SIG-M5 (cell line): ENCODE results near the gene RABGAP1L.
"Not testable (repeated sequence)": the region's sequence is repeated elsewhere in the genome, so short reads cannot be mapped to it uniquely, and the experiment has no call there.

Experiments used
- DNase-seq: peaks from one replicate; lab custom pipeline; 2025; lab: John Stamatoyannopoulos, UW

The RABGAP1L gene

DNA sequence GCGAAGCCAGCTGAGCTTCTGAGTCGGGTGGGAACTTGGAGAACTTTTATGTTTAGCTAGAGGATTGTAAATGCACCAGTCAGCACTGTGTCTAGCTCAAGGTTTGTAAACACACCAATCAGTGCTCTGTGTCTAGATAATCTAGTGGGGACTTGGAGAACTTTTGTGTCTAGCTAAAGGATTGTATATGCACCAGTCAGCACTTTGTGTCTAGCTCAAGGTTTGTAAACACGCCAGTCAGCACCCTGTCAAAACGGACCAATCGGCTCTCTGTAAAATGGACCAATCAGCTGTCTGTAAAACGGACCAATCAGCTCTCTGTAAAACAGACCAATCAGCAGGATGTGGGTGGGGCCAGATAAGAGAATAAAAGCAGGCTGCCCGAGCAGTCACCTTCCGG lies 552.5 kb downstream of the RABGAP1L start:
- DNase-seq, result not testable (repeated sequence)

- DNase-seq, result no peak
Measured at GRCh38 chr1:174712541-174712940, 553.2 kb downstream of the RABGAP1L start.

DNA sequence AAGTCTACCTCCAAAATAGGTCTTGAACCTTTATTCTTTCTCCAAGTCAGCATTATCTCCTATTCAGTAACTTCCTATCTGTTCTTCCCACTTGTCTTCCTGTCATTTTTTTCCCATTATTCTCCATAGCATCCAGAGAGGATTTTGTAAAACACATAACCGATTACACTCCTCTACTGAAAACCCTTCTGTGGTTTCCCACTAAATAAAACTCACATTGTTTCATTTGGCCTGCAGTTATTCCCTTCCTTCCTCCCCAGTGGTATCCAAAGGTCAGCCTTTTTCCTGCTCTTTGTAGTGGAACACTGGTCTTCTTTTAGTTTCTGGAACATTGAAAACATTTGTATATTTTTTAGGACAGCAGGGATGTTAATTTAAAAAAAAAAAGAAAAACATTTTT lies 554.5 kb downstream of the RABGAP1L start:
- DNase-seq, result no peak

DNA sequence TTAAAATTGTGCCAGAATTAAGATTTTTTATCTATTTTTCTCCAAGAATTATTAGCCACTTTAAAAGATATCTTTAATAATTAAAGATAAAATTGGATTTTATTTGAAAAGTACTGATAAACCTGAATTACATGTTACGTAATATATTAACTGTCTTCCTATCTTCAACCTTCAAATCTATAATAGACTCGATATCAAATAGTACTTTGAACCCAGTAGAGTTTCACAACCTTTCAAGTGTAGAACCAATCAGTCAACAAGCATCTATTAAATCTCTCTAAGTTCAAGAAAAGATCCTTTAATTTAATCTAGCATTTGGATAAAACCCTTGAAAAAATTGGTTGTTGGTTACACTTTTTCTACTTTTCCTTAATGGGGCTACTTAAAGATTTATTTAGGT lies 559.9 kb downstream of the RABGAP1L start:
- DNase-seq, result no peak

GRCh38 chr1:174720618-174721017 lies 561.3 kb downstream of the RABGAP1L start:
- DNase-seq, result no peak

DNA sequence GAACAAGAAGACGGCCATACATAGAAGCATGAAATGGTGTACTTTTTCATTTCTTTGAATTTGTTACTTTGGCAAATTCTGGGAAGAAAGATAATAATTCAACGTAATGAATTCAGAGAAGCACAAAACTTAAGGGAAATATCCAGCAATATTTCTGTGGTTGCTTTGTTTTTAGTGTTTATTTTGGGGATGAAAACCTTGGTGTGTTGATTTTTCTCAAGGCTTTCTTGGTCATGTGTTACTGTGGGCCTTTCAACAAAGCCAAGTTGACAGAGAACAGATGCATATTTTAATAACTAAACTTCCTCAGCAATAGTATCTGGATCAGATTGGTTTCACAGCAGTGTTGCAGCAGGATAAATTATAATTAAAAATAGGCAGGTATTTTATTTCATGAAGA lies 561.9 kb downstream of the RABGAP1L start:
- DNase-seq, result no peak

DNA sequence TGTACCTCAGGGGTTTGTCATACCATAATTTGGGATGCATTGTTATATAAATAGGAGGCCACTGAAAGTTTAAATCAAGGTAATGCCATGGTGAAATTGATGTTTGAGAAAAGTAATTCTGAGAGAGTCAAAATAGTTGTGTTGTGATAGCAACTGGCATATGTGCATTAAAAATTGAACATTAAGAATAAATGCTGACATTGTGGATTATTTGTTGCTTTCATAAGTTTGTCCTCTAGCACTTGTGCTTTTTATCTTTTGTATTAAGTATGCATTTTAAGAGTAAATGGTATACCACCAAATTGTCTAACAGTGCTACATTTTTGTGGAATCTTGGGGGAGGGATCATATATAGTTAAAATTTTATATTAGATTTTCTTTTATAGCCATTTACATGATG lies 564.5 kb downstream of the RABGAP1L start:
- no peak for DNase-seq

GRCh38 chr1:174724219-174724618 lies 564.9 kb downstream of the RABGAP1L start:
- no peak for DNase-seq

DNA sequence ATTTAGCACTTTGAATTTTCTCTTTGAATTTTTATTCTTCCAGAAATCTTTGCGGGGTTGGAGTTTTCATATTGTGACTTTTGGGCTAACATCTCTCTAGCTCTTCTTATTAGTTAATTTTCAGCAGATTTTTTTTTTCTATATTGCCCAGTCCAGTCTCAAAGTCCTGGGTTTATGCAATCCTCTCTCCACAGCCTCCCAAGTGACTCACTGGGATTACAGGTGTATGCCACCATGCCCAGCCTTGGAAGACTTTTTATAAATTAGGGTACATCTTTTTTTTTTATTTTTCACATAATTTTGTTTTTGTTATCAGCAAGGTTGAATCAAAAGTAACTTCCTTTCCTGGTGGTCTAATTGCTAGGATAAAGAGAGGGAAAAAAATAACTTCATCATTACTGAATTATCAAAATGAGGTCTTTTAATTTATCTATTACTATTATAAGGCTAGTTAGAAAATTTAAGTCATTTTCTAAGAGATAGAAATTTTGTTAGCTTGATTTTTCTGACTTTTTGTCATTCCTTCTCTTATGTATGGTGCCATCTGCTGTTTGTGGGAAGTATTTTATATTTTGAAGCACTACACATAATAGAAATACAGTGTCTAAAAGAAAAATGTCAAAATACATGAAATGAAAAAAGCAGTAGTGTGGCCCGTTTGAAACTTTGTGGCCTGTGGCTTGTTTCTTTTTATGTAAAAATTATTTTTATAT lies 567.0 kb downstream of the RABGAP1L start:
- DNase-seq, result no peak

- no peak for DNase-seq
Measured at GRCh38 chr1:174726880-174727585, 567.7 kb downstream of the RABGAP1L start.

- DNase-seq, result no peak
Measured at GRCh38 chr1:174734270-174734669, 575.0 kb downstream of the RABGAP1L start.

DNA sequence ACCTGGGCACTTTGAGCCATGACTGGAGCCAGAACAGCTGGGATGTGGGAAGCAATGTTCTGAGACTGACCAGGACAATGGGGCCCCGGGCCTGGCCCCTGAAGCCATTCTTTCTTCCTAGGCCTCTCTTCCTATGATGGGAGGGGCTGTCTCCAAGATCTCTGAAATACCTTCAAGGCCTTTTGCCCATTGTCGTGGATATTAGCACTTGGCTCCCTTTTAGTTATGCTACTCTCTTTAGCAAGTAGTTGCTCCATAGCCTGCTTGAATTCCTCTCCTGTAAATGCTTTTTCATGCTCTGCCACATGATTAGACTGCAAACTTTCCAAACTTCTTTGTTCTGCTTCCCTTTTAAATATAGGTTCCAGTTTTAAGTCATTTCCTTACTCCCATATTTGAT lies 577.5 kb downstream of the RABGAP1L start:
- no peak for DNase-seq

DNA sequence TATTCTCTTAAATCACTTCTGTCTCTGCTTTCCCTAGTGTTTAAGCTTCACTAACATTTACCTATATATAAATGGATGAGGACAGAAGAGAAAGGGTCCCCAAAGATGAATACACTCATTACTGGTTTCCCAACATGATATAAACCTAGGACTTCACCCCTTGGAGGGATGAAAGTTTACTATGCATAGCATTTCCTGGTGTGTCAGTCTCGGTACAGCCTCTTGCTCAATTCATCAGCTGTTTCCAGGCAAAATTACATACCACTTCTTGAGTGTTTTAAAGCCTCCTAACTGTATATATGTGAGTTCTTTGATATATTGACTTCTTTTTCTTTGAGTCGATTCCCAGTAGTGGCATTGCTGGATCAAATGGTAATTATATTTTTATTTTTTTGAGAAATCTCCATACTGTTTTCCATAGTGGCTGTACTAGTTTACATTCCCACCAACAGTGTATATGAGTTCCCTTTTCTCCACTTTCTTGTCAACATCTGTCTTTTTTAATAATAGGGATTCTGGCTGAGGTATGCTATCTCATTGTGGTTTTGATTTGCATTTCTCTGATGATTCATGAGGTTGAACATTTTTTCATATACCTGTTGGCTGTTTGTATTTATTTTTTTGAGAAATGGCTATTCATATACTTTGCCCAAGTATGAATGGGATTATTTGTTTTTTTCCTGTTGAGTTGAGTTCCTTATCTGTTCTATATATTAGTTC lies 581.1 kb downstream of the RABGAP1L start:
- no peak for DNase-seq

DNA sequence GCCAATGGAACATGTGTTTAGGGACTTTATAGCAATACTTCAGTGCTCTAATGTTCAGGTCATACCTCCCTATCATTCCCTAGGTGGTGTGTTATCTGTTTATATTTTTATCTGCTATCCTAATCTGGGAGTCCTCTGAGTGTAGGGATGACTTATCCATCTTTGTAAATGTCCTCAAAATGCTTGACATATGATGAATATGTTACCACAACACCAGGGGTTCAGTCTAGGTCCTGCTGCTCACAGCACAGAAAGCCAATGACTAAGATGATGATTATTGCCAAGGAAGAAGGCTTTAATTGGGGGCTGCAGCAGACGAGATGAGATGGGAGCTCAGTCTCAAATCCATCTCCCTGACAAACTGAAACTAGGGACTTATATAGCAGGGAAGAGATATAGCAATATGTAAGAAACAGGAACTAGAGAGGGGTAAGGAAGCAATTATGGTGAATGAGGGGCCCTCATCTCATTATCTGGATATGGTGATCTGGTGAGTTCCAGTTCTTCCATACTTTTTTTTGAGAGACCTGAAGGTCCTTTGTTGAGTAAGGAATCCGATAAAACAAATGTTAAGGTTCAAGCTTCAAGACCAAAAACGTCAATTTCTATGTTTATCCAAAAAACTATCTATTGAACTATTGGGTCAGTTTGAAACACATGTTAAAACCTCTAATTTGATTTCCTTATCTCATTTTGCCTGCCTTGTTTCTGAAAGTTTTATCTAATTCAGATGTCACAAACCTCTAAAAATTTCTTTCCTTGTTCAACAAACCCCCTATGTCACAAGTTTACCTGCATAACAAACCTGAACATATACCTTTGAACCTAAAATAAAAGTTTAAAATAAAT lies 583.7 kb downstream of the RABGAP1L start:
- DNase-seq, result no peak

DNA sequence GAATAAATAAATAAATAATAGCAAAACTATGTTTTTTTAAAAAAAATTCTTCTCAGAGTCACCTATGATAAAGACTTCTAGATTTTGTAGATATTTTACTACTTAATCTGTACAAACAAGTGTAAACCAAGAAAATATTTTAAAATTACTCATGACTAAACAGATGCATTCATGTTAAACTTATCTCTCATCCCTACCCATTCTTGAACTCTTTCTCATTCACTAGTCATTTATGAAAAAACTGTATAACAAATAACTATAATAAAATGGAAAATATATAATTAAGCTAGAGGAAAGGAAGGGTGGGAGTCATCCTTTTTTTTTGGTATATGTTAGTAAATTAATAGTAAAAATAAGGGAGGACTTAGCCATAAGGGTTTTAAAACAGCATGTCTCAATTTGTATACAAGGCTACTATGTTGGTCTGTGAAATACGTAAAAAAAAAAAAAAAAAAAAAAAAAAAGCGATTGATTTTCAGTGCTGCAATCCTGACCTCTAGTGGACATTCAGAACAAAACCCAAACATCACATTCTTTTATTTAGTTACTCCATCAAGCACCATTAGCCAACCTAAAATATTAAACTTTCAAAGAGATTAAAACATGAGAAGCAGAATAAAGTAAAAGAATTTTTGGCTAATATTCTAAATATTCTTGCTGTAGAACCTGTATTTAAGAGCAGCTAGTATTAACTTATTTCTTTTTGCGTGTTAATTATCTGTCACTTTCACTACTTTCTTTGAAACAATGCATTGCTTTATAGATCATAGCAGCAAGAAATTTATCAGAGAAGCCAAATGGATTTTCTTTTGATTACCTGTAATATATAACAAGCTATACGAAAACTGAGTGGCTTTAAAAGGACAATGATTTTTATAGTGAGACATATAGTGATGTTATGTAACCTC lies 584.6 kb downstream of the RABGAP1L start:
- DNase-seq, result no peak

GRCh38 chr1:174744886-174745285 lies 585.6 kb downstream of the RABGAP1L start:
- no peak for DNase-seq

DNA sequence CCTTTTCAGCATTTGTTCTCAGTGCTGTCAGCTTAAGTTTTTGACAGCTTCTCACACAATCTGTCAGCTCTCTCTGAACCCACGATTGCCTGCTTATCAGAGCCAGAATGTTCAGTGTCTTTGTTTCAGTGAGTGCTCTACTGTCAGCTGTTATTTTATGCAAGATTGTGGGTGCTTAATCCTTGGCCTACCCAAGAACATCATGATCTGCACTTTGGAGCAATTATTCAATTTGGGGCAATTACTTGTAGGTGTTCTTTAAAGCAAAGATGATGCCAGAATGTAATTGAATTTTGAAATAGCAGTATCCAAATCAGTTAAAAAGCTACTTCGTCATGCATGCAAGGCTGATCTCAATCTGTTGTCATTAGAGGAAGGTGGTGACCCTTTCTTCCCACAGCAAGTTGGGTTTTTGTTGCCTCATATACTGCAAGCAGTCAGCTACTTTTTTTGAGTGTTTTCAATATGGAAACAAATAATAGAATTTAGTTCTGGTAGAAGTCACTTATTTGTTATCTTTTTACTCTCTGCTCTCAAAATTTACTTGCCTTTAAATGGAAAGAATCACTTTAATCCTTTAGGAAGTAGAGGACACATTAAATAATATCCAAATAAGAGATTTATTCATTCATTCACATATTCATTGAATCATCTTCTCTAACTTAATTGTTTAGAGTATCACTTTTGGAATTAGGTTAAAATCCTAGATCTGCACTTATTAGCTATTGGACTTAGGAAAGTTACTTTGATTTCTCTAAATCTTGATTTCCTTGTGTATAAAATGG lies 586.9 kb downstream of the RABGAP1L start:
- no peak for DNase-seq

GRCh38 chr1:174747613-174748012 lies 588.3 kb downstream of the RABGAP1L start:
- no peak for DNase-seq

- no peak for DNase-seq
Measured at GRCh38 chr1:174748586-174748985, 589.3 kb downstream of the RABGAP1L start.

DNA sequence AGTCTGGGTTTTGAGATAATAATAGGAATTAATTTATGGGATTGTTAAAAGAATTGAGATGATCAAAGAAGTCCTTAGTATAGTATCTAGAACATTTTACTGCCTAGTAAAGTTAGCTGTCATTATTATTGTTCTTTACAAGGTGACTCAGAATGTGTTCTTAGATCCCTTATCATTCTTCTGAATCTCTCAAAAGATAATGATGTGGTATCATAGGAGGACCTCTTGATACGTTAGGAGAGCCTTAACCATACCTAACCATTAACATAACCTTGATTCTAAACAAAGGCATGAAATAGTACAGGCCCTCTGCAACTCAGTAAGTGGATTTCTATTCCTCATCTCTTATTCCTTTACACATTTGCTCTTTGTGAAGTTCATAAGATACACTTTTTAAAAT lies 593.8 kb downstream of the RABGAP1L start:
- DNase-seq, result no peak
